ENCODE measurements around the gene FAM149B1.

FAM149B1 gene

DNA sequence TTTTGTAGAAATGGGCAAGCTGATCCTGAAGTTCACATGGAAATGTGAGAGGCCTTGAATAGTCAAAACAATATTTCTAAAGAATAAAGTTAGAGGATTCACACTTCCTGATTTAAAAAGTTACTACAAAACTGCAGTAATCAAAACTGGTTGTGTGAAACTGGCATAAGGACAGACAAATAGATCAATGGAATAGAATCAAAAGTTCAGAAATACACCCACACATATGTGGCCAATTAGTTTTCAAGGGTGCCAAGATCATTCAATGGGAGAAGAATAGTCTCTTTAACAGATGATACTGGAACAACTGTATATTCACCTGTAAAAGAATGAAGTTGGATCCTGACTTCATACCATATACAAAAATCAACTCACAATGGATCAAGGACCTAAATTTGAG, 51.5 kb downstream of the FAM149B1 start:
- no peaks in the 10 kb centered on the region for H4K20me1 ChIP-seq (ENCODE audit: insufficient read depth, low read length)
- no peak overlapping the region for H3K4me2 ChIP-seq (ENCODE audit: insufficient read depth, low read length)
- TF ChIP-seq EZH2 (IDR thresholded peaks at IDR 0.05; ENCODE audit: borderline replicate concordance, low read depth, low read length, severe bottlenecking): no peak
- TF ChIP-seq, protein P1, sequence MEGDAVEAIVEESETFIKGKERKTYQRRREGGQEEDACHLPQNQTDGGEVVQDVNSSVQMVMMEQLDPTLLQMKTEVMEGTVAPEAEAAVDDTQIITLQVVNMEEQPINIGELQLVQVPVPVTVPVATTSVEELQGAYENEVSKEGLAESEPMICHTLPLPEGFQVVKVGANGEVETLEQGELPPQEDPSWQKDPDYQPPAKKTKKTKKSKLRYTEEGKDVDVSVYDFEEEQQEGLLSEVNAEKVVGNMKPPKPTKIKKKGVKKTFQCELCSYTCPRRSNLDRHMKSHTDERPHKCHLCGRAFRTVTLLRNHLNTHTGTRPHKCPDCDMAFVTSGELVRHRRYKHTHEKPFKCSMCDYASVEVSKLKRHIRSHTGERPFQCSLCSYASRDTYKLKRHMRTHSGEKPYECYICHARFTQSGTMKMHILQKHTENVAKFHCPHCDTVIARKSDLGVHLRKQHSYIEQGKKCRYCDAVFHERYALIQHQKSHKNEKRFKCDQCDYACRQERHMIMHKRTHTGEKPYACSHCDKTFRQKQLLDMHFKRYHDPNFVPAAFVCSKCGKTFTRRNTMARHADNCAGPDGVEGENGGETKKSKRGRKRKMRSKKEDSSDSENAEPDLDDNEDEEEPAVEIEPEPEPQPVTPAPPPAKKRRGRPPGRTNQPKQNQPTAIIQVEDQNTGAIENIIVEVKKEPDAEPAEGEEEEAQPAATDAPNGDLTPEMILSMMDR (IDR thresholded peaks at IDR 0.05; ENCODE audit: borderline replicate concordance, extremely low read depth, low read length, poor library complexity, severe bottlenecking): no peak
- peaks cover 18% of the 10 kb centered on the region; the same call in 1 of the 2 replicates for H3K36me3 ChIP-seq (ENCODE audit: insufficient read depth, low read length)
- no peaks in the 10 kb centered on the region for H3K9me3 ChIP-seq (ENCODE audit: insufficient read depth, low read length, severe bottlenecking)
- H3K4me1 ChIP-seq (ENCODE audit: insufficient read depth, low read length): no peaks in the 10 kb centered on the region
- no peak overlapping the region for H3K9ac ChIP-seq (ENCODE audit: low read depth, low read length)
- no peaks in the 10 kb centered on the region for H3K27me3 ChIP-seq (ENCODE audit: insufficient read depth, low read length, poor library complexity)
- no peaks in the 10 kb centered on the region for H3K79me2 ChIP-seq (ENCODE audit: insufficient read depth, low read length)
- ATAC-seq (ENCODE audit: insufficient read depth, low read depth) (no peak), DNase-seq (no peak)
- no peak overlapping the region for H3K4me3 ChIP-seq (ENCODE audit: low read depth in 1 of 2, low read length in 2 of 2)
- H3K27ac ChIP-seq (ENCODE audit: low read length): no peak overlapping the region
- H2AFZ ChIP-seq (ENCODE audit: low read depth, low read length): no peak overlapping the region

DNA sequence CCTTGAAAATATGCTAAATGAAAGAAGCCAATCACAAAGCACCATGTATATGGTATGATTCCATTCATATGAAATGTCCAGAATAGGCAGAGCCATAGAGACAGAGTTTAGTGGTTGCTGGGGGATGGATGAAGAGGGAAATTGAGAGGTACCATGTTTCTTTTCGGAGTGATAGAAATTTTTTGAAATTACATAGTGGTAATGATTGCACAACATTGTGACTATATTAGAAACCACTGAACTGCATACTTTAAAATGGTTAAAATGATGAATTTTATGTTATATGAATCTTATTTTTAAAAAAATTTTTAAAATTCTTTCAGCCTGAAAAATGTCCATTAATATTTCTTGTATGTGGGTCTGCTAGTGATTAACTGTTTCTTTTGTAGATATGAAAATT, 53.1 kb downstream of the FAM149B1 start:
- Histone ChIP-seq H3K4me2 (ENCODE audit: insufficient read depth, low read length) (no peak overlapping the region), H3K9me3 (ENCODE audit: insufficient read depth, low read length, severe bottlenecking) (no peaks in the 10 kb centered on the region), H3K27me3 (ENCODE audit: insufficient read depth, low read length, poor library complexity) (no peaks in the 10 kb centered on the region), H3K27ac (ENCODE audit: low read length) (no peak overlapping the region), H4K20me1 (ENCODE audit: insufficient read depth, low read length) (no peaks in the 10 kb centered on the region), H3K79me2 (ENCODE audit: insufficient read depth, low read length) (no peaks in the 10 kb centered on the region), H2AFZ (ENCODE audit: low read depth, low read length) (no peak overlapping the region), H3K36me3 (ENCODE audit: insufficient read depth, low read length) (peaks cover 18% of the 10 kb centered on the region; the same call in 1 of the 2 replicates), H3K4me3 (ENCODE audit: low read depth in 1 of 2, low read length in 2 of 2) (no peak overlapping the region), H3K4me1 (ENCODE audit: insufficient read depth, low read length) (no peaks in the 10 kb centered on the region), H3K9ac (ENCODE audit: low read depth, low read length) (no peak overlapping the region)
- ATAC-seq (ENCODE audit: insufficient read depth, low read depth) (no peak), DNase-seq (no peak)
- TF ChIP-seq, protein P1 (IDR thresholded peaks at IDR 0.05; ENCODE audit: borderline replicate concordance, extremely low read depth, low read length, poor library complexity, severe bottlenecking): no peak
- TF ChIP-seq EZH2 (IDR thresholded peaks at IDR 0.05; ENCODE audit: borderline replicate concordance, low read depth, low read length, severe bottlenecking): no peak

DNA sequence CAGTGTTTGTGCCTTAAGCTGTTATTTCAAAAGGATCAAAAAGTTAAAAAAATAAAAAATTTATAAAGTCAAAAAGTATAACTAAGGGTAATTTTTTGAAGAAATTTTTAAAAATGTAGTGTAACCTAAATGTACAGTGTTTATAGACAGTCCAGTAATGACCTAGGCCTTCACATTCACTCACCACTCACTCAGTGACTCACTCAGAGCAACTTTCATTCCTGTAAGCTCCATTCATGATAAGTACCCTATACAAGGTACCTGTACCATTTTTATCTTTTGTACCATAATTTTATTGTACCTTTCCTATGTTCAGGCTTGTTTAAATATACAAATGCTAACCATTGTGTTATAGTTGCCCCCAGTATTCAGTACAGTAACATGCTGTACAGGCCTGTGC, 57.6 kb downstream of the FAM149B1 start:
- no peaks in the 10 kb centered on the region for H4K20me1 ChIP-seq (ENCODE audit: insufficient read depth, low read length)
- DNase-seq (no peak), ATAC-seq (ENCODE audit: insufficient read depth, low read depth) (no peak)
- H3K4me1 ChIP-seq (ENCODE audit: insufficient read depth, low read length): no peaks in the 10 kb centered on the region
- H3K79me2 ChIP-seq (ENCODE audit: insufficient read depth, low read length): no peaks in the 10 kb centered on the region
- peaks cover 3% of the 10 kb centered on the region; the same call in 1 of the 2 replicates for H3K36me3 ChIP-seq (ENCODE audit: insufficient read depth, low read length)
- no peak for TF ChIP-seq EZH2 (IDR thresholded peaks at IDR 0.05; ENCODE audit: borderline replicate concordance, low read depth, low read length, severe bottlenecking)
- TF ChIP-seq, protein P1 (IDR thresholded peaks at IDR 0.05; ENCODE audit: borderline replicate concordance, extremely low read depth, low read length, poor library complexity, severe bottlenecking): no peak
- H3K9me3 ChIP-seq (ENCODE audit: insufficient read depth, low read length, severe bottlenecking): no peaks in the 10 kb centered on the region
- H3K4me2 ChIP-seq (ENCODE audit: insufficient read depth, low read length): no peak overlapping the region
- H3K9ac ChIP-seq (ENCODE audit: low read depth, low read length): no peak overlapping the region
- H3K4me3 ChIP-seq (ENCODE audit: low read depth in 1 of 2, low read length in 2 of 2): no peak overlapping the region
- H2AFZ ChIP-seq (ENCODE audit: low read depth, low read length): no peak overlapping the region
- no peak overlapping the region for H3K27ac ChIP-seq (ENCODE audit: low read length)
- H3K27me3 ChIP-seq (ENCODE audit: insufficient read depth, low read length, poor library complexity): no peaks in the 10 kb centered on the region

DNA sequence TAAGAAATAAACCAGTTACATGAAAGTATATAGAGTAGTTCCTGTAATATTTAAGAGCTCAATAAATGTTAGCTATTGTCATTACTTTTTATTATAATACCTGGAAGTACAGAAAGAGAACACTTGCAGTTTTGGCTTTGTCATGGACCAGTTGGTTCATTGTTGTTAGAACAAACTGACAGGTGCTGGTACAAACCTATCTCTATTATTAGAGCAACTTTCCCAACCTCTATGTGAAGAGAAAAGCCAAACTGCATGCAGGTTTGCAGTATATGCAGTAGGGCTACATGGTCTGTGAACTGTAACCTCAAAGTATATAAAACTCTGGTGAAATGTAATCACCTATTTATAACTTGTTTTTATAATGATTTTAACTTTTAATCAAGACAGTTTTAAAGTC, 58.7 kb downstream of the FAM149B1 start:
- TF ChIP-seq EZH2 (IDR thresholded peaks at IDR 0.05; ENCODE audit: borderline replicate concordance, low read depth, low read length, severe bottlenecking): no peak
- TF ChIP-seq, protein P1 (IDR thresholded peaks at IDR 0.05; ENCODE audit: borderline replicate concordance, extremely low read depth, low read length, poor library complexity, severe bottlenecking): no peak

More for the DNA sequence above, 58.7 kb downstream of the FAM149B1 start:
- ATAC-seq (ENCODE audit: insufficient read depth, low read depth) (no peak), DNase-seq (no peak)
- no peak overlapping the region for H3K27ac ChIP-seq (ENCODE audit: low read length)
- H3K27me3 ChIP-seq (ENCODE audit: insufficient read depth, low read length, poor library complexity): no peaks in the 10 kb centered on the region
- no peaks in the 10 kb centered on the region for H3K9me3 ChIP-seq (ENCODE audit: insufficient read depth, low read length, severe bottlenecking)
- H2AFZ ChIP-seq (ENCODE audit: low read depth, low read length): no peak overlapping the region
- H3K79me2 ChIP-seq (ENCODE audit: insufficient read depth, low read length): no peaks in the 10 kb centered on the region
- H3K4me2 ChIP-seq (ENCODE audit: insufficient read depth, low read length): no peak overlapping the region
- H4K20me1 ChIP-seq (ENCODE audit: insufficient read depth, low read length): no peaks in the 10 kb centered on the region
- peaks cover 11% of the 10 kb centered on the region; the same call in 1 of the 2 replicates for H3K36me3 ChIP-seq (ENCODE audit: insufficient read depth, low read length)
- no peaks in the 10 kb centered on the region for H3K4me1 ChIP-seq (ENCODE audit: insufficient read depth, low read length)
- H3K4me3 ChIP-seq (ENCODE audit: low read depth in 1 of 2, low read length in 2 of 2): no peak overlapping the region
- H3K9ac ChIP-seq (ENCODE audit: low read depth, low read length): no peak overlapping the region
